ENCODE data around the gene PASK.

The PASK gene

DNA sequence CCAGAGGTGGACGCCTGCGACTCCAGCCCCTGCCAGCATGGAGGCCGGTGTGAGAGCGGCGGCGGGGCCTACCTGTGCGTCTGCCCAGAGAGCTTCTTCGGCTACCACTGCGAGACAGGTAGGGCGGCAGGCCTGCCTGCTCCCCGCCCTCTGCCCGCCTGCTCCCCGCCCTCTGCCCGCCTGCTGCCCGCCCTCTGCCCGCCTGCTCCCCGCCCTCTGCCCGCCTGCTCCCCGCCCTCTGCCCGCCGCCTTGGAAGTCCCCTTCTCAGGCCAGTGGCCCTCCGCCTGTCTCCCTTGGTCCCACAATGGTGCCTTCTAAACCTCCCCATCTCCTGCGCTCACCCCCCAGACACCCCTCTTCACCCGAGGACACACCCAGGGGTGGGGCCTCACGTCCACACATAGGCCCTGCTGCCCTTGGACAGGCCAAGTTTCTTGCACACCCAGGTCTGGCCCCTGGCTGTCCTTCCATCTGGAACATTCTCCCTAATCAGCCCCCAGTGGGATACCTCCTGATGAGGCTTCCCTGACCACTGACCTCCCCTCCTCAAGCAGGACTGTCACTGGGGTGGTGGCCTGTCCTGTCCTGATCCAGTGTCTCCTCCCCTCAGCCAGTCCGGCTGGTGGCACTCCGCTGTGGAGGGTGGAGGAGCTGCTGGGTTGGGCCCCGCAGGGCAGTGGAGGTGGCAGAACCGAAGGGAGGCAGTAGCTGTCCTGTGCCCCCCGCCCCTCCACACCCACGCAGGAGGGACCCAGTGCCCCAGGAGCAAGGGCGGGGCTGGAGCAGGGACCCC, 85.1 kb downstream of the PASK start:
- no peak for DNase-seq

DNA sequence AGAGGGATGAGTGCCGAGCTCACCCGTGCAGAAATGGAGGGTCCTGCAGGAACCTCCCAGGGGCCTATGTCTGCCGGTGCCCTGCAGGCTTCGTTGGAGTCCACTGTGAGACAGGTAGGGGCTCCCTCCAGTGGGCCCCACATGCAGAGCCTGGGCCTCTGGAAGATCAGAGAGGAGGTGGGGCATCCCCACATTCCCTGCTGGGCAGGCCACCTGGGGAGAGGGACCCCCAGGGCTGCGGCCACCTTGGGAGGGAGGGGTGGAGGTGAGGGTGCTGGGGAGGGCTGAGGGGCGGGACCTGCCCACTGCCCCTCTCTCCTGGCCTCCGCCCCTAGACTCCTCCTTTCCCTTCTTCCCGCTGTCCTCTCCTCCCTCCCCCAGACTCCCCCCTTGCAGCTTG, 85.7 kb downstream of the PASK start:
- DNase-seq: no peak

DNA sequence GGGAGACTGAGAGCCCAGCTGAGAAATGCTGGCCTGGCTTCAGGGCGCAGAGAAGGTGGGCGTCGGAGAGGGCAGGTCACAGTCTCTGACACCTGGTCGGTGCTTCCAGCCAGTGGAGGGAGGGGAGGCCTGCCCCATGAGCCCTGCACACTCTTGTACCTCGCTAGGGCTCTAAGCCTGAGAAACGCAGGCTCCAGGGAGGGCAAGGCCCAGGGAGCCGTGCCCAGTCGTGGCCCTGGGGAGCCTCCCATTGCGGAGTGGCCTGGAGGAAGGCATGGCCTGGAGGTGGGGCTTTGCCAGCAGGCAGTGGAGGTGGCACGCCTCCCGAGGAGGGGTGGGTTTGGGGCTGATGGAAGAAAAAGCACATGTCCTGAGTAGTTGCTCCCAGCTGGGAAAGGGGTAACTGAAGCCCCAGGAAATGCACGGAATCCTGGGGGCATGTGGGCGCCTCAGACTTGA, 86.2 kb downstream of the PASK start:
- DNase-seq: no peak

DNA sequence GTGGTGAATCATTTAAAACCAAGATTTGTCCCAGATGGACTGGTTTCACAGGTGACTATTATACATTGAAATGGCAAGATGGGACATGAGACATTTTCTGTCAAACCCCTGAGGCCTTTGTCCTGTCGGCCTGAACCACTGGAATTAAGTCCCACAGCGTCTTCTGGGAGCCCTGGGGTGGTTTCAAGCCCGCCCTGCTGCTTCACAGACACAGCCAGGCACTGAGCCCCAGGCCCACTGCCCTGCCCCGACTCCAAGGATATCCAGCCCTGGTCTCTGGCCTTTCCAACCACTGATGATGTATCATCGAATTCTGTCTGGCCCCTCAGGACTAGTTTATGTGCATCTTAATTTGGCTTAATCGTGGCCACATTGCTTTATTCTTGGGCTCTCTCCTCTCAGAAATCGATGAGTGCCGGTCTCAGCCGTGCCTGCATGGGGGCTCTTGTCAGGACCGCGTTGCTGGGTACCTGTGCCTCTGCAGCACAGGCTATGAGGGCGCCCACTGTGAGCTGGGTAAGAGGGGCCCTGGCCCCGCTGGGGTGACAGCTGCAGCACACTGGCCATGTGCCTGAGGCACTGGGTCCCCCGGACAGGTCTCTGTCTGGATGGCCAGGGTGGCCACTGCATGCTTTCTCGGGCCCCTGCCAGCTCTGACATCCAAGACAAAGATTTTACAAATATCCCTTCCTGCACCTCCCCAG, 86.7 kb downstream of the PASK start:
- no peak for DNase-seq

DNA sequence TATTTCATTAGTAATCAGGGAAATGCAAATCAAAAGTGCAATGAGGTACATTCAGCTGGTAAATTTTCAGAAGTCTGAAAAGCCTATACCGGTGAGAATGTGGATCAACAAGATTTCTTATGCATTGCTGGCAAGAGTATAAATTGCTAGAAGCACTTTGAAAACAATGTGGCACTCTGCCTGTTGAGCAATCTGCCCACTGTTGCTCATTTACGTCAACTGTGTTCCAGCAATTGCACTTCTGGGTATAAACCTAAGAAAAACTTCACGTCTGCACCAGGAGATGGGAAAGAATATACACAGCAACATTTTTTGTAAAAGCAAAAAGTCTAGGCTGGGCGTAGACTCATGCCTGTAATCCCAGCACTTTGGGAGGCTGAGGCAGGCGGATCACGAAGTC, 88.0 kb downstream of the PASK start:
- DNase-seq: no peak
